H7 (cell line): ENCODE data around the gene AGRP. TPM values are rescaled to one million over a fixed set of nuclear protein-coding genes. Genes with fewer than 3 reads are reported as not detected.

Source experiments
- DNase-seq: peaks from one replicate; pipeline ENCODE4 v3.0.0; 2012
- H3K27me3 ChIP-seq: 2 replicates; pipeline ENCODE4 v1.6.0; 2011; ENCODE audit warnings: mild to moderate bottlenecking, low read length; ENCODE audit not compliant: control insufficient read depth, insufficient read depth
- H3K36me3 ChIP-seq: replicated peaks from 2 replicates; pipeline ENCODE4 v1.5.1; 2011; ENCODE audit warnings: low read length; ENCODE audit not compliant: control insufficient read depth, insufficient read depth
- H3K4me3 ChIP-seq: 2 replicates; pipeline ENCODE4 v1.5.1; 2011; ENCODE audit warnings: low read depth, mild to moderate bottlenecking, control low read depth, low read length, moderate library complexity; ENCODE audit not compliant: insufficient read depth
- total RNA-seq: library from RNA; depleted of rRNA; stranded (reverse); fragments of >200 nt; shearing (Covaris generic); gene quantifications from 2 replicates; pipeline ENCODE4 v1.2.3, GENCODE V29; 2014

The AGRP gene
- total RNA-seq, 1 experiment from 2014 or later = 1.1 TPM

GRCh38 chr16:67448580-67448979 lies 34.8 kb downstream of the AGRP start:
- H3K27me3 ChIP-seq = no peaks in the 10 kb centered on the region
- H3K36me3 ChIP-seq = no peaks in the 10 kb centered on the region
- no peak for DNase-seq
- H3K4me3 ChIP-seq = no peak overlapping the region

DNA sequence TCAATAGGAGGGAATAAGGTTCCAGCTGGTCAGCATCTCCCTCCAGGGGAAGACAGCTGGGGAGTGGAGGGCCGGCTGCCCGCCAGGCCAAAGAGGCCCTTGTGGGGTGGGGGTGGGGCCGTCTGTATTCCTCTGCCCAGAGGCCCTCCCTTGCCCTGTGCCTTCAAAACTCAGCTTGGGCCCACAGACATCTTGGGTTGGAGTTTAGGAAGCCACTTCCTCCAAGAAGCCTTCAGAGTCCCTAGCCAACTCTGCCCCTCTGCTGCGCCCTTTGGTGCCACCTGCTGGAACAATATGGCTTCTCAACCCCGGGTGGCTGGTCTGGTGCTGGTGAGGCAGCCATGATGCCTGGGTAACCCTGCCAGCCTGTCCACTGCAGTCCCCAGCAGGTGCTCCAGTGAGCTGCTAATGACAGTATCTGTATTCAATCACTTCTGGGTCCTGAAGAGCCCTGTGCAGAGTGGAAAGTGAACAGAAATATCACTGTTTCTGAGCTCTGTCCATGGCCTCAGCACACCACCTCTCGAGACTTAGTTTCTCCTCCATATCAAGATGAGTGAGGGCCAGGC lies 35.8 kb downstream of the AGRP start:
- H3K27me3 ChIP-seq = no peaks in the 10 kb centered on the region
- no peaks in the 10 kb centered on the region for H3K36me3 ChIP-seq
- no peak overlapping the region for H3K4me3 ChIP-seq
- DNase-seq = peak; percentile 87

DNA sequence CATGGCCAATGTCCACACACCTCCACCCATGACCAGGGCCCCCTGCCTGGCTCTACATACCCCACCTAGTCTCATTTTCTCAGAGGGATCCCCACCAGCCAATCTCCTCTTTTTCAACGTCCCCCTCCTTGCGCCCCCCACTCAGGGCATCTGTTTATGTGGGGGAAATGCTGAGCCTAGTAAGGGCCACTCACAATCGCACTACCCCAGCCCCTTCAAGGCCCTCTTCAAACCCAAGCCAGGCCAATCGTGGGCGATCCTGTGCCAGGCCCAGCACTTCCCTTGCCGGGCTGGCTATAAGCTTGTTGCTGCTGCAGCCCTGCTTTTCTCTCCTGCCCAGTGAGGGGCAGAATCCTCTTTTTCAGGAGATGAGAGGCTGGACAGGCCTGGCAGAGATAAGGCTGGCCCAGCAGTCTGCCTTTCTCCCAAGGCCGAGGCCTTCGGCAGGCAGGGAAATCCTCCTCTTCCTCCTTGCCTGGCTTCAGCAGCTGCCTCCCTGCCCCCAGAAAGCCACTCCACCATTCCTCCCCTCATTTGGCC lies 36.3 kb downstream of the AGRP start:
- Histone ChIP-seq H3K36me3 (no peaks in the 10 kb centered on the region), H3K4me3 (no peak overlapping the region), H3K27me3 (no peaks in the 10 kb centered on the region)
- DNase-seq = no peak

- peak; percentile 73 for DNase-seq
- Histone ChIP-seq H3K36me3 (no peaks in the 10 kb centered on the region), H3K4me3 (no peak overlapping the region), H3K27me3 (no peaks in the 10 kb centered on the region)
These were observed 37.1 kb downstream of the AGRP start for GRCh38 chr16:67445913-67446907.

- DNase-seq = peak; percentile 73
- Histone ChIP-seq H3K36me3 (no peaks in the 10 kb centered on the region), H3K27me3 (no peaks in the 10 kb centered on the region)
These were observed 37.9 kb downstream of the AGRP start for GRCh38 chr16:67445441-67445912.

GRCh38 chr16:67445126-67445426 lies 38.3 kb downstream of the AGRP start:
- H3K4me3 ChIP-seq = no peak overlapping the region
- peak; percentile 52 for DNase-seq
- no peaks in the 10 kb centered on the region for H3K27me3 ChIP-seq
- H3K36me3 ChIP-seq = no peaks in the 10 kb centered on the region

More at GRCh38 chr16:67445441-67445912, 37.9 kb downstream of the AGRP start:
- H3K4me3 ChIP-seq = no peak overlapping the region

DNA sequence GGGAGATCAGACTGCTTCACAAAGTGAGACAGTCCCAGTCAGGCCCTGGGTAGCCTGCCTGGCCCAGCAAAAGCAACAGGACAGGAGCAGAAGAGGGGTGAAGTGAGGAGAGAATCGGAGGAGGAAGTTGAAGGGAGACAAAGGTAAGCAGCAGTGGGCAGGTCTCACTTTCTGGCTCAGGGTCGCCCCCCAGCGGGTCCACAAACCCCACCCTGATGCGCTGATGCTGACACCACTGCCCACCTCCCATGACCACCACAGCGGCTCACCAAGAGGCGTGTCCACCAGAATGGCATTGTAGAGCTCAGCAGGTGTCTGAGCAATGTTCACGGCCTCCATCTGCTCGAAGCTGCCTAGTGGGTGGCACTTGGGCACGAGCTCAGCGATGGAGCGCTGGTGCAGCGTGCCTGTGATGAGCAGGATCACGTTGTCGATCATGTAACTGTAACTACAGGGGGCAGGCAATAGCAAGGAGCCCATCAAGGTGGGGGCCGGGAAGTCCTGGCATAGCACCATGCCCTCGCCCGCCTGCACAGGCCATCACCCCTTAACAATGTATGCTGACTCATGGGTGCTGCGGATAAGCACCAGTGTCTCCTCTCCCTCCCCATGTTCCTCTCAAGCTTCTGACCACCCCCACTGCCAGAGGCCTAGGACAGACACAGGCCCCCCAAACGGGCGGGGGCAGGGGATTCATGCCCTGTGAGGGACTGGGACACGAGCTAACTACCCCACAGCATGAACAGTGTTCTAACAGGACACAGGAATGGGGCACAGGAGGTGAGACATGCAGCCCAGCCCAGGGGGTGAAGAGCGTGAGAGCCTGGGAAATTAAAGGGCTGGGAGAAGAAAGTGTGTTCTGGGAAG lies 38.9 kb downstream of the AGRP start:
- H3K4me3 ChIP-seq = no peak overlapping the region
- no peaks in the 10 kb centered on the region for H3K27me3 ChIP-seq
- DNase-seq = peak; percentile 88
- no peaks in the 10 kb centered on the region for H3K36me3 ChIP-seq

DNA sequence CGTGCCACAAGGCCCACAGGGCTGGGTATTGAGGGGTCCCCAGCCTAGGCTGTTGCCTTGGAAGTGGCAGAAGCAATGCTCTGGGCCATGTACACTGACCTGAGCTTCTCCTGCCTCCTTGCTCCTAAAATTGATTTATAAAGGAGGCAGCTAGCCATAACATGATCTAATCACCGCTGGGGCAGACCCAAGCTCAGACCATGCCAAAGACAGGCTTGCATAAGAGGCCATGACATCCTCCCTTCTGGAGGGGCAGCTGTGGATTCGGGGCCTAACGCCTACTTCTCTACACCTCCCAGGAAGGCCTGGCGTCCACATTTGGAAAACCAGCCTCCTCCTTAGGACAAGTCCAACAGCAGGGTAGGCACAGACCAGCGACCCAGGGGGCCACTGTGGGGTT lies 40.1 kb downstream of the AGRP start:
- peaks cover 1% of the 10 kb centered on the region for H3K36me3 ChIP-seq
- no peaks in the 10 kb centered on the region for H3K27me3 ChIP-seq
- H3K4me3 ChIP-seq = no peak overlapping the region
- no peak for DNase-seq

- H3K4me3 ChIP-seq = no peak overlapping the region
- H3K36me3 ChIP-seq = peaks cover 1% of the 10 kb centered on the region
- no peak for DNase-seq
- H3K27me3 ChIP-seq = no peaks in the 10 kb centered on the region
These were observed 40.6 kb downstream of the AGRP start for GRCh38 chr16:67442581-67443255.

- Histone ChIP-seq H3K27me3 (no peaks in the 10 kb centered on the region), H3K36me3 (peaks cover 1% of the 10 kb centered on the region), H3K4me3 (no peak overlapping the region)
- peak; percentile 46 for DNase-seq
These were observed 41.4 kb downstream of the AGRP start for GRCh38 chr16:67441907-67442306.

DNA sequence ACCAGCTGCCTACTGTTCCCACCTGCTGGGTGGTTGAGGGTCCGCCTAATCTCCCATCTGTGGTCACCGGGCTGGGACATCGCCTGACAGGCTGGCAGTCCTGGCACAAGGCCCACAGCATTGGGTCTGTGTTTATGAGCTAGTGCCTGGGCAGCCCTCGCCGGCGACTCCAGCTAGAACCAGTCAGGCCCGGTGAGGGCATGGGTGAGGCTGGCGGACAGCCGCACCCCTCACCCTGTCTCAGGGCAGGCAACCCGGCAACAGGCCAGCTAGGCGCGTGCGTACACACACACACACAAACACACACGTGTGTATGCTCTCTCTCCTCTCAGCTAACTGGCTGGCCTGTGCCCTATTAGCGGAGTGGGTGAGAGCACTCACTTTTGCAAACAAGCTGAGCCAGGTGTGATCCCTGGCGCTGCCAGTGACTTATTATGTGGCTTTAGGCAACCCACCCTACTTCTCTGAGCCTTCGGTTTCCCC lies 42.0 kb downstream of the AGRP start:
- no peak for DNase-seq
- H3K4me3 ChIP-seq = no peak overlapping the region
- H3K27me3 ChIP-seq = no peaks in the 10 kb centered on the region
- H3K36me3 ChIP-seq = peaks cover 3% of the 10 kb centered on the region

DNA sequence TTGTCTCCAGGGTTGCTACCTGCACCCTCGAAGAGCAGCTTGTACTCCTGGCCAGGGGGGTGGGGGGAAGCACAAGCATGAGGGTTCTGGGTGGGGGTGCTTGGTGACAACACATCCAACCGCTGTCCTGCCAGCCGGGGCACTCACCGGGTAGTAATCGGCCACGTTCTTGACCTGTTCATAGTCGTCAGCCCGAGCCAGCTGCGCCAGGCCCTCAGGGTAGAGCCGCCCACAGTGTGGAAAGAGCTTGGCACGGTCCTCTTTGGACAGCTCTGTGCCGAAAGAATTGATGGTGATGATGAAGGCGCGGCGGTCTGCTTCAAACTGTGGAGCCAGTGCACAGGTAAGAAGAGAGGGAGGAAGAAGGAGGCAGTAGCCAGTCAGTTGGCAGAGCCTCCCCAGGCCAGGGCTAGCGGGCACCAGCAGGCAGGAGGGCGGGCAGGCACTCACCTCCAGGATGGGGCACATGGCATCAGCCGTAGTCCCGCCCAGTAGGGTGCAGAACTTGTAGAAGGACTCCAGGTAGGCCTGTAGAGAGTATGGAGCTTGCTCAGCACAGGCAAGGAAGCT lies 44.4 kb downstream of the AGRP start:
- Histone ChIP-seq H3K4me3 (no peak overlapping the region), H3K36me3 (peaks cover 3% of the 10 kb centered on the region), H3K27me3 (no peaks in the 10 kb centered on the region)
- no peak for DNase-seq

DNA sequence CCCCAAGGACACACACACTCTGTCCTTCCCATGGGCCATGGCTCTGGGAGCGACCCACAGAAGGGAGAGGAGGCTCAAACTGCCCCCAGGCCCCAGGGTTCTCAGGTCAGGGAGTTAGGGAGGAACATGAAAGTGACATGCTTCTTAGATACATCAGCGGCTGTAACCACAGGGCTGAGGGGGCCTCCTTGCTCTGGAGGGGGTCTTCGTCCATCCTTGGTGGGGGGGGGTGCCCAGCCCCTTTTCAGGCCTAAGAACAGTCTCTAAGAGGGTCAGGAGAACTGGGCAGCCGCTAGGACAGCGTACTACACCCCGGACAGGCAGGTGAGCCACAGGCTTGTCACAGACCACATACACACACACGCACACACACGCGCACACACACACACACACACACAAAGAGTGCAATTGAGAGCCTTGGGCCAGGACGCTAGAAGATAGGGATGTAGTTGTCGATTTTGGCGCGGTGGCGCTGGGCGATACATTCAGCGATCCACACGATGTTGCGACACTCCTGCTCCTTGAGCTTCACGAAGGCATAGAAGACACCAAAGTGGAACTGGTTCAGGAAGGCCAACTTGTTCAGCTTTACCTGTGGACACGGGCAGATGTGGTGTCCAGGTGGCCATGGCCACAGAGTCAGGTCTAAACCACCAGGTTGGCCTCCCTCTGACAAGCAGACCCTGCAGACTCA lies 45.1 kb downstream of the AGRP start:
- Histone ChIP-seq H3K27me3 (no peaks in the 10 kb centered on the region), H3K4me3 (no peak overlapping the region), H3K36me3 (peaks cover 3% of the 10 kb centered on the region)
- no peak for DNase-seq
